H9 (cell line): ENCODE results near the gene CALCOCO1. TPM values are rescaled to one million over a fixed set of nuclear protein-coding genes. Genes with fewer than 3 reads are reported as not detected.

ENCODE experiments used
- DNase-seq: peaks from one replicate; pipeline ENCODE4 v3.0.0-alpha.2; 2017
- H2AFZ ChIP-seq: one replicate; pipeline ENCODE4 v1.6.1; 2013; ENCODE audit warnings: mild to moderate bottlenecking, low read length, control low read depth, moderate library complexity
- H2AK5ac ChIP-seq: 2 replicates; pipeline ENCODE4 v1.6.1; 2013; ENCODE audit warnings: low read length, control low read depth, mixed read lengths; ENCODE audit not compliant: insufficient read length
- H2BK120ac ChIP-seq: one replicate; pipeline ENCODE4 v1.6.1; 2013; ENCODE audit warnings: low read depth, mild to moderate bottlenecking, low read length, control low read depth, inconsistent platforms; ENCODE audit not compliant: poor library complexity, severe bottlenecking
- H2BK12ac ChIP-seq: 2 replicates; pipeline ENCODE4 v1.6.1; 2013; ENCODE audit warnings: low read length, control low read depth, mixed read lengths, low read depth; ENCODE audit not compliant: insufficient read length
- H2BK15ac ChIP-seq: 2 replicates; pipeline ENCODE4 v1.6.1; 2013; ENCODE audit warnings: low read depth, low read length, control low read depth
- H2BK20ac ChIP-seq: one replicate; pipeline ENCODE4 v1.6.1; 2013; ENCODE audit warnings: low read depth, mild to moderate bottlenecking, low read length, control low read depth, inconsistent platforms; ENCODE audit not compliant: poor library complexity, severe bottlenecking
- H2BK5ac ChIP-seq: 2 replicates; pipeline ENCODE4 v1.6.1; 2013; ENCODE audit warnings: low read length, control low read depth, mixed read lengths; ENCODE audit not compliant: insufficient read length
- H3K14ac ChIP-seq: 2 replicates; pipeline ENCODE4 v1.6.1; 2013; ENCODE audit warnings: low read length, control low read depth; ENCODE audit not compliant: insufficient read depth
- H3K18ac ChIP-seq: 2 replicates; pipeline ENCODE4 v1.6.1; 2013; ENCODE audit warnings: low read depth, mild to moderate bottlenecking, mixed read lengths, low read length, control low read depth; ENCODE audit not compliant: insufficient read length
- H3K23ac ChIP-seq: 2 replicates; pipeline ENCODE4 v1.6.1; 2013; ENCODE audit warnings: low read length, control low read depth, mixed read lengths, low read depth; ENCODE audit not compliant: insufficient read length
- H3K23me2 ChIP-seq: 2 replicates; pipeline ENCODE4 v1.6.1; 2013; ENCODE audit warnings: low read depth, mild to moderate bottlenecking, mixed read lengths, low read length, control low read depth; ENCODE audit not compliant: insufficient read length, poor library complexity, severe bottlenecking
- H3K27ac ChIP-seq: 2 replicates; pipeline ENCODE4 v1.5.1; 2013; ENCODE audit warnings: low read length, control low read depth, mixed read lengths, low read depth; ENCODE audit not compliant: insufficient read length
- H3K27me3 ChIP-seq: 2 replicates; pipeline ENCODE4 v1.6.1; 2013; ENCODE audit warnings: low read length, control low read depth, inconsistent platforms; ENCODE audit not compliant: insufficient read depth
- H3K4ac ChIP-seq: 2 replicates; pipeline ENCODE4 v1.6.1; 2013; ENCODE audit warnings: low read depth, mild to moderate bottlenecking, control low read depth, inconsistent platforms, low read length, moderate library complexity
- H3K4me1 ChIP-seq: 2 replicates; pipeline ENCODE4 v1.6.1; 2013; ENCODE audit warnings: low read length, control low read depth, inconsistent platforms; ENCODE audit not compliant: insufficient read depth
- H3K4me2 ChIP-seq: 2 replicates; pipeline ENCODE4 v1.6.1; 2013; ENCODE audit warnings: low read length, control low read depth, mixed read lengths; ENCODE audit not compliant: insufficient read length, insufficient read depth
- H3K56ac ChIP-seq: 2 replicates; pipeline ENCODE4 v1.6.1; 2013; ENCODE audit warnings: low read depth, mild to moderate bottlenecking, mixed read lengths, low read length, control low read depth; ENCODE audit not compliant: insufficient read length
- H3K79me1 ChIP-seq: 2 replicates; pipeline ENCODE4 v1.6.1; 2013; ENCODE audit warnings: low read depth, mild to moderate bottlenecking, moderate library complexity, low read length, control low read depth, inconsistent platforms; ENCODE audit not compliant: insufficient read depth, poor library complexity, severe bottlenecking
- H3K79me2 ChIP-seq: 2 replicates; pipeline ENCODE4 v1.6.1; 2013; ENCODE audit warnings: low read length, control low read depth, inconsistent platforms; ENCODE audit not compliant: insufficient read depth
- H3K9ac ChIP-seq: 2 replicates; pipeline ENCODE4 v1.6.1; 2013; ENCODE audit warnings: low read length, control low read depth, mixed read lengths; ENCODE audit not compliant: insufficient read length; ENCODE audit errors: extremely low read depth
- H3K9me3 ChIP-seq: one replicate; pipeline ENCODE4 v1.6.1; 2013; ENCODE audit warnings: low read depth, low read length, inconsistent platforms; ENCODE audit not compliant: control insufficient read depth
- H3T11ph ChIP-seq: one replicate; pipeline ENCODE4 v1.6.1; 2013; ENCODE audit warnings: mild to moderate bottlenecking, low read length, control low read depth, inconsistent platforms
- H4K20me1 ChIP-seq: one replicate; pipeline ENCODE4 v1.6.1; 2013; ENCODE audit not compliant: control insufficient read depth, insufficient read length, insufficient read depth
- H4K5ac ChIP-seq: 2 replicates; pipeline ENCODE4 v1.6.1; 2013; ENCODE audit warnings: low read depth, mild to moderate bottlenecking, mixed read lengths, low read length, control low read depth; ENCODE audit not compliant: insufficient read length
- H4K8ac ChIP-seq: replicated peaks from 2 replicates; pipeline ENCODE4 v1.6.1; 2013; ENCODE audit warnings: low read length, control low read depth, mixed read lengths, low read depth; ENCODE audit not compliant: insufficient read length
- H4K91ac ChIP-seq: 2 replicates; pipeline ENCODE4 v1.6.1; 2013; ENCODE audit warnings: low read depth, mild to moderate bottlenecking, moderate library complexity, mixed read lengths, low read length, control low read depth; ENCODE audit not compliant: insufficient read length
- H3K27ac Mint-ChIP-seq, 3 experiments: 2 replicates in 2 of 3; 3 replicates in 1 of 3; pipeline ENCODE4 v1.8.0; 2020 to 2021; ENCODE audit warnings: mixed read lengths in 3 of 3, mild to moderate bottlenecking in 1 of 3, moderate library complexity in 1 of 3
- H3K27me3 Mint-ChIP-seq: 2 replicates; pipeline ENCODE4 v1.8.0; 2021; ENCODE audit warnings: low read depth, mild to moderate bottlenecking, moderate library complexity, mixed read lengths
- H3K36me3 Mint-ChIP-seq, 3 experiments: 2 replicates in 2 of 3; 3 replicates in 1 of 3; pipeline ENCODE4 v1.8.0; 2020 to 2021; ENCODE audit warnings: low read depth in 3 of 3, mixed read lengths in 3 of 3; ENCODE audit not compliant: insufficient read depth in 1 of 3
- H3K4me1 Mint-ChIP-seq, 2 experiments: 2 replicates each; pipeline ENCODE4 v1.8.0; 2020; ENCODE audit warnings: mixed read lengths in 2 of 2
- H3K4me3 Mint-ChIP-seq, 2 experiments: 2 replicates in 1 of 2; 3 replicates in 1 of 2; pipeline ENCODE4 v1.8.0; 2020 to 2021; ENCODE audit warnings: mild to moderate bottlenecking in 2 of 2, mixed read lengths in 2 of 2, moderate library complexity in 1 of 2
- H3K9me3 Mint-ChIP-seq, 2 experiments: 2 replicates in 1 of 2; 3 replicates in 1 of 2; pipeline ENCODE4 v1.8.0; 2020; ENCODE audit warnings: mild to moderate bottlenecking in 2 of 2, mixed read lengths in 2 of 2, moderate library complexity in 1 of 2
- CTCF ChIP-seq: fragments of 200-600 bp; sonication (generic); conservative IDR thresholded peaks from 3 replicates; pipeline ENCODE4 v1.8.0; 2021; ENCODE audit warnings: antibody characterized with exemption, mild to moderate bottlenecking
- WGBS: extraction: QIAGEN DNeasy Blood & Tissue Kit; methylation state at CpG from one replicate; pipeline ENCODE4 v1.1.7; 2013; ENCODE audit warnings: missing lambda C conversion rate, low lambda C conversion rate, mixed read lengths; ENCODE audit not compliant: insufficient read length; ENCODE audit errors: extremely low coverage; 5-methylcytosine and 5-hydroxymethylcytosine counted together
- total RNA-seq: library from RNA; stranded (reverse); gene quantifications from 2 replicates; pipeline ENCODE4 v1.2.1, GENCODE V29; 2021

The CALCOCO1 gene
- total RNA-seq, 1 experiment from 2014 or later: 22.3 TPM

GRCh38 chr12:53752621-53753020 lies 25.4 kb upstream of the CALCOCO1 start:
- no peak overlapping the region for H4K8ac ChIP-seq
- no peak overlapping the region for H3K56ac ChIP-seq
- no peak overlapping the region for H2AFZ ChIP-seq
- H3K4me2 ChIP-seq: peak overlapping the region; percentile 47
- H2AK5ac ChIP-seq: no peak overlapping the region
- WGBS: no CpG with 5 or more reads among the region's 3 CpGs
- H3K23me2 ChIP-seq: peaks cover 18% of the 10 kb centered on the region
- H4K91ac ChIP-seq: no peak overlapping the region
- TF ChIP-seq CTCF: no peak
- H3K4ac ChIP-seq: no peak overlapping the region
- H3K18ac ChIP-seq: no peak overlapping the region
- H3T11ph ChIP-seq: no peak overlapping the region
- H3K79me1 ChIP-seq: no peaks in the 10 kb centered on the region
- no peak overlapping the region for H2BK5ac ChIP-seq
- peaks cover 7% of the 10 kb centered on the region for H3K27me3 Mint-ChIP-seq
- H4K20me1 ChIP-seq: no peaks in the 10 kb centered on the region
- no peaks in the 10 kb centered on the region for H3K79me2 ChIP-seq
- no peak overlapping the region for H2BK12ac ChIP-seq
- no peaks in the 10 kb centered on the region for H3K9me3 ChIP-seq
- DNase-seq: no peak
- no peak overlapping the region for H3K4me3 Mint-ChIP-seq
- H3K14ac ChIP-seq: no peak overlapping the region
- no peak overlapping the region for H4K5ac ChIP-seq
- H3K27me3 ChIP-seq: peaks cover 52% of the 10 kb centered on the region
- H3K27ac ChIP-seq: no peak overlapping the region
- no peak overlapping the region for H2BK15ac ChIP-seq
- H2BK120ac ChIP-seq: no peak overlapping the region
- H3K9me3 Mint-ChIP-seq: no peaks in the 10 kb centered on the region
- peaks cover 5% of the 10 kb centered on the region; the same call in 1 of the 2 replicates for H3K4me1 ChIP-seq
- H3K36me3 Mint-ChIP-seq: peaks cover 0 to 2% (median 0%) of the 10 kb centered on the region in 3 experiments; a peak in 1 of 7 replicates
- H3K23ac ChIP-seq: no peak overlapping the region
- H3K9ac ChIP-seq: no peak overlapping the region
- H2BK20ac ChIP-seq: no peak overlapping the region
- H3K27ac Mint-ChIP-seq: no peak overlapping the region
- H3K4me1 Mint-ChIP-seq: peaks cover 17 to 21% of the 10 kb centered on the region in 2 experiments
